GM03348 (cell line): ENCODE data around the gene EPHB2.
A peak's percentile ranks its signal among the peaks of the same experiment; 100 is the strongest.
"Not testable (repeated sequence)": the region's sequence is repeated elsewhere in the genome, so short reads cannot be mapped to it uniquely, and the experiment has no call there.

Source experiments
- DNase-seq: peaks from one replicate; pipeline ENCODE4 v3.0.0; 2012; ENCODE audit warnings: low spot score

The EPHB2 gene

DNA sequence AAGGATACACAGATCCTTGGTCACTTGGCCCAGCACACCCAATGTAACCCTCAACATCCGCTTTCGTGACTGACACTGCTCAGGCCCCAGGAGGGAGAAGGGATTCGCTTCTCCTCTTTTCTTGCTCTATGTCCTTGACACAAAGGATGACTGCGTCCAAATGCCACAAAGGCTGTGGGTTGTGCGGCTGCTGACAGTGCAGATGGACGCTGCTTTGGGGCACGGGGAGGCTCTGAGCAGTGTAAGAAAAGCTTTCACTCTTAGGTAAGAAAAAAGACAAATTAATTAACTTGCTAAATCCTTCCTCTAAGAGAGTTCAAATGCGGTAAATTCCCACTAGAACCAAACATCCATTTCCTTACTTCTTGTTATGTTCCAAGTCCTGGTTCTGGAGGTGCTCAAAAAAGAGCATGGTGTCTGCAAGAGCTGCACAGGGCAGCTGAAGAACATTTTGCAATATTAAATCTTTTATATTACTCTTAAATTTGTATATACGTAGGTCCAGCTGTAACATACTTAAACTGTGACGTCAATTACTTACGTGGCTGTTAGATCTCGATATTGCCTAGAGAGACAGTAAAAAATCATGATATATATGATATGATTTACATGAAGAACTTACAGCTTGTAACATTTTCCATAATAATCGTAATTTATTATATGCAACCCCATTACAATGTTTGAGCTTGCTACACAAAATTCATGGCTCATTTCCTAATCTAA, 19.4 kb upstream of the EPHB2 start:
- DNase-seq, result no peak

DNA sequence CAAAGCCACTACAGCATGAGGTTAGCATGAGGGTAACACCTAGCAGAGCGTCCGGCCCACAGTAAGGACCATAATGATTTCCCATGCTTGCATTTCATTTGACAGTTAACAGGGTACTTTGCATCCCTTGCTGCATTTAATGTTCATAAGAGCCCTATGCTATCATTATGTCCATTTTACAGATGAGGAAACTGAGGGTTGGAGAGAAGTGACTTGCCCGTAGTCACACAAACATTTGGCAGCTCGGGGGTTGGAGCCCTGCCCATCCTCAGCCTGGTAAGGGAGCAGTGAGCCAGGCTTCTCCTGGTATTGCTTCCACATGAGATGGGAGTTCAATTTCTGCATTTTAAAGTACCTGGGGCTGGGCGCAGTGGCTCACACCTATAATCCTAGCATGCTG, 16.5 kb upstream of the EPHB2 start:
- DNase-seq, result no peak

DNA sequence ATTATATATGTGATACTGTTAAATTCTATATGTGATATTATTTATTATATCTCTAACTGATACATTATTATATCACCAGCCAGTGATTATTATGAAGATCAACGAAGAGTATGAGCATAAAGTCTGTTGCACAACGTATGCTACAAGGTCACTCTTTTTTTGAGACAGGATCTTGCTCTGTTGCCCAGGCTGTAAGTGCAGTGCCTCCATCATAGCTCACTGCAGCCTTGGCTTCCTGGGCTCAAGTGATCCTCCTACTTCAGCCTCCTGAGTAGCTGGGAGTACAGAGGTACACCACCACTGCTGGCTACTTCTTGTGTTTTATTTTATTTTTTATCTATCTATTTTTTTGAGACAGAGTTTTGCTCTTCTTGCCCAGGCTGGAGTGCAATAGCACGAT, 14.0 kb upstream of the EPHB2 start:
- DNase-seq, result no peak

DNA sequence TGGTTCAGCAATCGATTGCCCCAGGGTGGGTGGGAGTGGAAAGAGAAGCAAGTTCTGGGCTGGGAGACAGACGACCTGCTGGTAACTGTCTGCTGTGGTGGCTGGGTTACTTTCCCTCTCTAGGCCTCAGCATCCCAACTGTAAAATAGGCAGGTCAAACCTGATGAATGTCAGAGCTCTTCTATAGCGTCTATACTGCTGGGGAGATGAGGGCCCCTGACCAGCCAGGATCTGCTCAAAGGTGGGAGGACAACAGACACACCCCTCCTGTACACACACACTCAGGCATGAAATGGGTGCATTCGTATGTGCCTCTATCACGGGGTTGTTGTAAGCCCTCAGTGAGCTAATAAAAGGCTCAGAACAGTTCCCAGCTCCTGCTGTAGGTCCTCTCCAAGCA, 12.7 kb upstream of the EPHB2 start:
- no peak for DNase-seq

DNA sequence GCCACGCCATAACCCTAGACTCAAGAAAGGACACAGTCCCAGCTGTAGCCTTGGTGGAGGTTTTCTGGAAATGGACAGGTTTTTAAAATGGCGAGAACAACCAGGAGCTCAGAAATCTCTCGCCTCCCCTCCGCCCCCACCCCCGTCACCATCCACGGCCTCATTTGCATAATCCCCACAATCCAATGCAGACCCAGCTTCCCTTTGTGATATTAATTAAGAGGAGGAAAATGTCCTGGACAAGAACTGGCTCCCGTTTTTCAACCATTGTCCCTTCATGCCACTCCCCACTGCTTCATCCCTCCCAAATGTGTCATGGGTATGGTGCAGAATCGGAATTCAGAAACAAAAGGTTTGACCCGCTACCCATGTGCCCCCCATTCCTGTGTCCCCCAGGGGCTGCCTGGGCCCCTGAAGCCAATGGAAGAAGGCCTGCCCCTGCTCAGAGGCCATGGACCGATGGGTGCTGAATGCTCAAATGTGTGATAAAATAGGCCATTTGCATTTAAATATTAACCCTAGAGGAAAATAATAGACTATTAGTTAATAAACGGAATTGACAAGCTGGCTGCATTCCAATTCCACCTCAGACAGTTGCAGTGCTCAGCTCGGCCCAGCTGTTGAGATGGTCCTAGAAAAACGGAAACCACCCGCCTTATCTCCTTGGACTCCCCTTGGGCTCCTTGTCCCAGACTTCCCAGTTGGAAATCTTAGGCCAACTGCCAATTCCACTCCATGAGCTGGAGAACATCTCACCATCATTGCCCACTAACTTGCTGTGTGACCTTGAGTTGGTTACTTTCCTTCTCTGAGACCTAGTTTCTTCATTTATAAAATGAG, 10.7 kb upstream of the EPHB2 start:
- DNase-seq, result no peak

DNA sequence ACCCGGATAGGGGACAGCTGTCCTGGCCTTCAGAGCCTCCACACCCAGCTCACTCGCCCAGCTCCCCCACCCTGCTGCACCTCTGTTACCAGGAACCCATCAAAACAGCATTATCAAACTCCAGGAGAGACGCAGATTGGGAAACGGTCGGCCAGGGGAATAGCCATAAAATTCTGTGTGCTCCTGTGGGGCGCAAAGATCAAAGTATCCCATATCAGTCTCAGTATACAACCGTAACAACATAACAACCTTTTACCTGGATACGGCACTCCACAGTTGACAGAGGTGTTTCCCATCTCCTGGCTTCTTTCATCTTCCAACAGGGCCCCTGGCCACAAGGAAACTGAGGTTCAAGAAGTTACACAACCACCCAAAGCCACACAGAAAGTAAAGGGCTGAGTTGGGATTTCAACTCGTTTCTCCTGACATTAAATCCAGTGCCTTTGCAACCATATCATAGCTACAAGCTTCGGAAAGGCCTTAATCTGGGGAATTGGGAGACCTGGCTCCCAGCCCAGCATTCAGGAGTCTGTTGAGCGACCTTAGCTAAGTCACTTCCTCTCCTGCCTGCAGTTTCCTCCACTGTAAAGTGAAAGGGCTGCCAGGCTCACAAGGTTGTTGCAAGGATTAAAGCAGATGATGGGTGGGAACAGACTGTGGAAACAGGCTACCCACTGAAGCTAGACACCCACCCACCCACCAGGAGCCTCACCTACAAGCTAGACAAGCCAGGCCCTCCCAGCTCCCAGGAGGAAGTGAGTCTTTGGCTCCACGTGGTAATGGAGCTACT, 8.1 kb upstream of the EPHB2 start:
- DNase-seq, result no peak

DNA sequence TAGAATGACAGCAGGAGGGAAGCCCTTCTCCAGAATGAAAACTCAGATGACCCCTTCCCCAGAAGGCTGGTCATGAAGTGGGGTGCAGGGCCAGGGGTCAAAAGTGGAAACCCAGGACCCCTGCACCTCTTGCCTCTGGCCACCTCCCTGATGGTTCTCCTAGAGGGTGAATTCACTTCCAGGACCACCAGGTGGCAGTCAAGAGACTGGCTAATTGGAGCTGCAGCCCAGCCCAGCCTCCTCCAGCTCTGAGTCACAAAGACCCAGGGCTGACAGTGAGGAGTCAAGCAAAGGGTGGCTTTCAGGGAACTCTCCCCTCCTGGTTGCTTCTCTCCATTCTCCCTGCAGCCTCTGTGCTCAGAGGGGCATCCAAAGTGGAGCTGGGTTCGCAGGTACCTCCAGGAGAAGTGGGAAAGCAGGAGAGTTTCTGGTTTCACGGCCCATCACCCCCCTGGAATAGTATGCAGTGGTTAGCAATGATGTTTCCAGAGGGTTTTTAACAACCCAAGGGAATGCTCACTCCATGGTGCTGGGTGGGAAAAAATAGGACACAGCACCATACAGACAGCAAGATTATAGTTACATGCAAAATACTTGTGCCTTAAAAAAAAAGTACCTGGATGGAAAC, 6.1 kb upstream of the EPHB2 start:
- peak; percentile 93 for DNase-seq

DNA sequence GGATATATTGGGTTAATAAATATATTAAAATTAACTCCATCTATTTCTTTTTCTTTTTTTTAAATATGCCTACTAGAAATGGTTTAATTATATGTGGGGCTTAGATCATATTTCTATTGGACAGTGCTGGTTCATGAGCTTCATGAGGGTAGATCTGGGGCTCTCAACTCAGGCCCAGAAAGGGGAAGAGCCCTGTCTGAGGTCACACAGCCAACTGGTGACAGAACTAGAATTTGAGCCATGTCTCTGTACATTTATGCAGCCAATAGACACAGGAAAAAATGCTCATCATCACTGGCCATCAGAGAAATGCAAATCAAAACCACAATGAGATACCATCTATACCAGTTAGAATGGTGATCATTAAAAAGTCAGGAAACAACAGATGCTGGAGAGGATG, 5.1 kb upstream of the EPHB2 start:
- no peak for DNase-seq

DNA sequence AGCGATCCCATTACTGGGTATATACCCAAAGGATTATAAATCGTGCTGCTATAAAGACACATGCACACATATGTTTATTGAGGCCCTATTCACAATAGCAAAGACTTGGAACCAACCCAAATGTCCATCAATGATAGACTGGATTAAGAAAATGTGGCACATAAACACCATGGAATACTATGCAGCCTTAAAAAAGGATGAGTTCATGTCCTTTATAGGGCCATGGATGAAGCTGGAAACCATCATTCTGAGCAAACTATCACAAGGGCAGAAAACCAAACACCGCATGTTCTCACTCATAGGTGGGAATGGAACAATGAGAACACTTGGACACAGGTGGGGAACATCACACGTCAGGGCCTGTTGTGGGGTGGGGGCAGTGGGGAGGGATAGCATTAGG, 4.5 kb upstream of the EPHB2 start:
- not testable (repeated sequence) for DNase-seq

DNA sequence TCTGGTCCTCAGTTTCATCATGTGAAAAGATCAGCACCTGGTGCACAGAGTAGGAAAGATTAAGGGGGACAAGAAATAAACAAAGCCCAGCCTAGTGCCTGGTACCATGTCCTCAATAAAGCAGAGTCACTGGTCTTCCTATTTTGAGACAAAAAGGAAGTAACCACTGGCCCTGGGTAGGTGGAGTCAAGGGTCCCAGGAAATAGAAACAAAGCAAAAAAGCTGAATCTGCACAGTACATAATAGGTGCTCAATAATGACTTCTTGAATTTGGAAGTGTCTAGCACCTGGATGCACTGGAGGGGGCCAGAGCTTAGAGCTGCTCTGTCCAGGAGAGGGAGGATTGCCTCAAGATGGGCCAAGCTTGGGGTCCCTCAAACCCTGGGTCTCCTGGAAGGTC, 1.9 kb upstream of the EPHB2 start:
- no peak for DNase-seq

DNA sequence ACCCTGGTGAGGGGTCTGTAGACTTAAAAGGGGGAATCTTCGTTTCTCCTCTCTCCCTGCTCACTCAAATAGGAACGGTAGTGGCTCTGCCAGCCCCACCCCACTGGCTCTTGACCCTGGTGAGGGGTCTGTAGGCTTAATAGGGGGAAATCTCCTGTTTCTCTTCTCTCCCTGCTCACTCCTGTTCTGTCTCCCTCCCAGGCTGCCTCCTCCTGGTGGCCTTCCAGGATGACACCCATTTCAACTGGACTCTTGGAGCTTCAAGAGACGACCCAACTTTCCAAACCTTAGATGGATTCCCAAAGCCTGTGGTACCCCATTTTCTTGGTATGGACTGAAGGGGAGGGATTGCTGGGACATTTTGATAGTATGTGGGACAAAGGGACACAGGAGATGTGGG, 1.4 kb upstream of the EPHB2 start:
- no peak for DNase-seq

DNA sequence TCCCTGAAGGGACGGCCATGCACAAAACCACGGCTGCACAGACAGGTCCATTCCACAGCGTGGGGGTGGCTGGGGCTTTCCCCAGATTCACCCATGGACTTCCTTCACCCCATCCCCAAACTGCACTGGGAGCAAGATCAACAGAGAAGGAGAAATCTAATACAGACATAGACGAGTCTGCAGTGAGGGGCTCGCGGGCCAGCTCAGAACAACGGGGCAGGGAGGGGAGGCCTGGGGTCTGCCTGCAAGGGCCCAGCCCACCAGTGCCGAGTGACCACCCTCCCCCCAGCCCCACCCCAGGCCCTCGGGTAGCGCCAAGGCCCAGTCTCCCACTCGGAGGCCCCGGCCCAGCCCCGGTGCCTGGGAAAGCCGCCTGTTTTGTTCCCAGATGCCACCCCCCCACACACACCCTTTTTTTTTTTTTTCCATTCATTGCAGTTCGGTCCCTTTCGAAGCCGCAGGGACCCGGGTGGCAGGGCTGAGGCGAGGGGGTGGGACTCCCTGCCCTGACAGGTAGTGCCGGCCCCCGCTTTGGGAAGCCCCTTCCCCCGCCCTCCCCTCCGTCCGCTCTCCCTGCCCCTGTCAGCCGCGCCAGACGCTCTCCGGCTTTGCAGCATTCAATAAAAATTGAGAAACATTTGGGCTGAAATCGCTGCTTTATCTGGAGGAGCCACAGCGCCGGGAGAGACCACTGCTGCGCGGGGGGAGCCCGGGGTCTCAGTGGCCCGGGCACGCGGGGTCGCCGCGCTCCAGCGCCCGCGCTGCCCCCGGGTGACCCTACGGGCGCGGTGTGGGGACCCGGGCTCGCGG, 543 bp upstream of the EPHB2 start:
- DNase-seq, result peak; percentile 93

DNA sequence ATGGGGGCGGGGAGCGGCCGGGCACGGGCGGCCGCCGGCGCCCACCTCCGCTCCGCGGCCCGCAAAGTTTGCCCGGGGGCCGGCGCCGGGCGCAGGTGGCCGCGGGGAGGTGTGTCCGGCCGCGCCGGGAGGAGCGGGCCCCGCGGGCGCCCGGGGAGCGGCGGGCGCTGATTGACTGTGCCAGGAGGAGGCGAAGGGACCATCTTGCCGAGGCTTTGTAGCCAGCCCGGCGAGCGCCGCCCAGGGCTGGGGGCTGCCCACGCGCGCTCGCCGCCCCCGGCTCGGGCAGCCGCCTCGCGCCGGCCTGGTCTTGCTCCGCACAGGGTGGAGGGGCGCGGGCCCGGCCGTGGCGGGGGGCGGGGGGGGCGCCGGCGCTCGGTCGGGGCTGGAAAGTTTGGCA, 432 bp downstream of the EPHB2 start:
- DNase-seq, result no peak

DNA sequence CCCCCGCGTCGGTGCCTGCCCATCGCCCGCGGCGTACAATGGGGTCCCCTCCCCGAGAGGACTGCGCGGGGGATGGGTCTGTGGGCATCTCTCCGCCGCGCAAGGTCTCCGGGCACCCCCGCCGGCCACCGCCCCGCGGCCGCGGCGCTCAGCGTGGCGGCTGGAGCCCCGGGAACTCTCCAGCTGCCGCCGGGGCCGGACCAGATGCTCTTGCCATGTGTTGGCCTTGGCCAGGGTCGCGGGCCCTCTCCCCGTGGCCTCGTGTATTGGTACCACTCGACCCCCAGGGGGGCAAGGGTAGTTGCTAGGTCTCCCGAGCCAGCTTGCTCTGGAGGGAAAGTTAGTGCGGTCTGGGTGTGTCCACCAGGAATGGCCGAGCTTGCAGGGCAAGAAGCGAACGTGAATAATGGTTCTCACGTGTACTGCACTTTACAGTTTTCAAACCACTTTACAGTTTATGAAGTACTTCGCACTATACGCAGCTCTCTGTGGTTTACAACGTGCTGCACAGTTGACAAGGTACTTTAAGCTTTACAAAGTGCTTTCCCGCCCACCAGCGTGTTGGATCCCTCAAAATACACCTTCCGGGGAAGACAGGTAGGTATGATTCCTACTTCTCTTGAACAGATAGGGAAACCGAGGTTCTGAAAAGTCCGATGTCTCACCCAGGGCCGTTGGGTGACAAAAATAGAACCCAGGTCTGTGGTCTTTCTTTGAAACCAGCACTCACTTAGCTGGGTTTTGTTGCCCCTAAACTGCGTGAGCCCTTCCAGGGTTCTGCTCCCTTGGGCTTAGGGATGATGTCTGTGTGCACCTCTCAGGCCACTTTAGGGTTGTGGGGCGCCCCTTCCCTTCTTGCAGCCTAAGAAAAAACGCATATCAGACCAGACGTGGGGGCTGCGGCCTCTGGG, 1.2 kb downstream of the EPHB2 start:
- DNase-seq, result peak; percentile 59

DNA sequence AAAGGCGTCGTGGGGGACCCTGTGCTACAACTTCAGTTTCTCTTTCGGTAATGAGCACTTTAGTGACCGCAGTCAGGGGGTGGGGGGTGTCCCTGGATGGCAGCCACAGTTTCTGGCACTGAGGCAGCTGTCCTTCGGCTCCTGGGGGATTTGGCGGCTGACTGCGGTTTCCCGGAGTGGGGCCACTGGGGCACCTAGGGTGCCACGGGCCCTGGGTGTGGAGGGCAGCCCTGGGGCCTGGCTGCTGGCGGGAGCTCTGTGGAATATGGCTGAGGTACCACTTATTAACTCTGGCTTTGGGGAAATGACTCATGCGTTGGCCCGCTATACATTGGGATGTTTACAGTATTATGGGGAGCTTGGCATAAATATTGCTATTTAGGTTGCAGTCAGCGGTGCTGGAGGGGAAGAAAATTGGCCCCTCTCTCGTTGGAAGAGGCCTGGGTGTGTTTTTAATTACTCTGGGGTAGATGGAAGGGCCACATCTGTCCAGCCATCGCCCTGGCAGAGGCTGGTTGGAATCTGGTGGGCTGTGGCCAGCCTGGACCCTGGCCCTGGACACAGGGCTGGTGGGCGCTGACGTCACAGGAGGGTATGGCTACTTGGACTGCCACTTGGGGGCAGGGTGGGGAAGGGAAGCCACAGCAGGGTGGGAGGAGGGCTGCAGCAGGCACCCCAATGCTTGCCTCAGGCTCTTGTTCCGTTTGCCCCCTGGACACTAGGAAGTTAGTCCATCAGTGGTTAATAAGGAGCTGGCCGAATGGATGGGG, 2.0 kb downstream of the EPHB2 start:
- peak; percentile 24 for DNase-seq

DNA sequence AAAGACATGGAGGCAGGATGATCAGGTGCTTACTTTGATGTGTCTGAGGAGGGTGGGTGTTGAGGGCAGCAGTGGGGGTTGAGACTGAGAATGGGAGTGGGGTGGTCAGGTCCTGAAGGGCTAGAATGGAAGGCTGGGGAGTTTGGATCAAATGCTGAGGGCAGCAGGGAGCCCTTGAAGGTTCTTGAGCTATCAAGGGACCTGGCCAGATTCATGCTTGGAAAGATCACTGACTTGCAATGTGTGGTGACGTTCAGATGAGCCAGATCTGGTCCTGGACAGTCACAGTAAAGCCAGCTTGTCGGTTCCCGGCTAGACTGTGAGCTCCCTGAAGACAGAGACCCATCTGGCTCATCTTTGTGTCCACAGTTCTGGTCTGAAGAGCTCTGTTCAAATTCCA, 3.8 kb downstream of the EPHB2 start:
- no peak for DNase-seq

DNA sequence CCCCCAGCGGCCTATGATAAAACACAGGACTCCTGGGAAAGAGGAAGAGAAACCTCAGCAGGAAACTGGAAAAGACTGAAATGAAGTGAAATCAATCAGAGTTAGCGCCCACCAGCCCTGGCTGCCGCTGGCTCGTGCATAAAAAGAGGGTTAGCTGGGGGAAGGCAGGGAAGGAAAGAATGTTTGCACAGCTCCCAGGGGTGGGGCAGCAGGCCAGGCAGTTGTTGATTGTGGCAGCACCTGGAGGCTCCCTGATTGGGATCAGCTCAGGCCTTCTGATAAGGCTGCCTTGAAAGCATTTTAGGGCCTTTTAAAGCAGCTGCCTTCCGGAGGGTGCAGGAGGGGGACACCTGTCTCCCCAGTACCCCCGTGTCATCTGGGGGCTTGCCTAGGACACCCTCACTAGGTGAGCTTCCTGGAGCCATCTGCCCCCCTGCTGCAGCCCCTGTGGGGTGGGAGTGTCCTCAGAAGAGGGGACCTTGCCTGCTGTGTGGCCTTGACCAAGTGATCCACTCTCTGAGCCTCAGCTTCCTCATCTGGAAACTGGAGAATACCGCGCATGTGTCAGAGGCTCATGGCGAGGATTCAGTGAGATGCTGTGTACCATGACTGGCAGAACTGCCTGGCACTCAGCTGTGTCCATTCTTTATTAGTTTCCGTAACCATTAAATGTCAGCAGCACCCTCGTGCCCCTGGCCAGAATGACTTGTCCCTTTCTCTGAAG, 6.6 kb downstream of the EPHB2 start:
- no peak for DNase-seq

DNA sequence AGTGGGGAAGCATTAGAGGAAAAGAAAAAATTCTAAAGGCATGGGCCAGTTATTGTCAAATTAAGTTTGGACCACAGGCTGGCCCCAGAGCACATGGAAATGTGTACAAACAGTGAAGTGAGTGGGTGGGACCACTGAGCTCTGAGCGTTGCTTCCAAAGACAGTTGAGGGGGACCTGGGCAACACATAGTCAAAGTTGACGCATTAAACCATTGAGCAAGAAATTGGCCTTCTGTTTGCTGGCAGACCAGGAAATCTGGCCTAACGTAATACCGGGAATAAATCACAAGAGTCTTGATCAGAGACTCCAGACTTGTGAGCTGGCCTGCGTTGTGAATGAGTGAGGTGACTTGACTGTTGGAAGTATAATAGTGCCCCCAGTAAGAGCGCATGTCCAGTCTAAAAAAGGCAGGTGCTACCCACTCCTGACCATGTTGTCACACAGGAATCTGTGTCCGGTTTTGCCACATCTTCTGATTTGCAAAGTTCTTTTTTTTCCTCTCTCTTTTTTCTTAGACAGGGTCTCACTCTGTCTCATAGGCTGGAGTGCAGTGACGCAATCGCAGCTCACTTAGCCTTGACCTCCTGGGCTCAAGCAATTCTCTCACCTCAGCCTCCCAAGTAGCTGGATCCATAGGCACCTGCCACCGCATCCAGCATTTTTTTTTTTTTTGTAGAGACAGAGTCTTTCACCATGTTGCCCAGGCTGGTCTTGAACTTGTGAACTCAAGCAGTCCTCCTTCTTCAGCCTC, 10.7 kb downstream of the EPHB2 start:
- no peak for DNase-seq
